Measurements from ENCODE around the gene RBM10.

RBM10 gene

DNA sequence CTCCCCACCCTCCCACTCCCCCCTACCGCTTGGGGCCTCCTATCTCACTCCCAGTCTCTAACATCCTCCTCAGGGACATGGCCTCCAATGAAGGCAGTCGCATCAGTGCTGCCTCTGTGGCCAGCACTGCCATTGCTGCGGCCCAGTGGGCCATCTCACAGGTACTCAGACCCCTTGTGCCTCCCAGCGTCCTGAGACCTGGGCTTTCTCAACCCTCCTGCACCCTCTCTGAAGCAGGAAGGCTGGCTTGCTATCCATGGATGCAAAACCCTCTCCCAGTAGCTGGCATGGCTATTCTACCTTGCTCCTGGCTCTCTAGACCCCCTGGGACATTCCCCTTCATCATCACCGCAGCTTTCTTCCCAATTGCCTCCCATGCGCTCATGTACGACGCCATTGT lies 35.3 kb downstream of the RBM10 start:
- no peak for TF ChIP-seq GATA3 (IDR thresholded peaks at IDR 0.05; ENCODE audit: low read depth, low read length)
- no peak for TF ChIP-seq GATA2 (IDR thresholded peaks at IDR 0.05; ENCODE audit: low read depth, low read length)

DNA sequence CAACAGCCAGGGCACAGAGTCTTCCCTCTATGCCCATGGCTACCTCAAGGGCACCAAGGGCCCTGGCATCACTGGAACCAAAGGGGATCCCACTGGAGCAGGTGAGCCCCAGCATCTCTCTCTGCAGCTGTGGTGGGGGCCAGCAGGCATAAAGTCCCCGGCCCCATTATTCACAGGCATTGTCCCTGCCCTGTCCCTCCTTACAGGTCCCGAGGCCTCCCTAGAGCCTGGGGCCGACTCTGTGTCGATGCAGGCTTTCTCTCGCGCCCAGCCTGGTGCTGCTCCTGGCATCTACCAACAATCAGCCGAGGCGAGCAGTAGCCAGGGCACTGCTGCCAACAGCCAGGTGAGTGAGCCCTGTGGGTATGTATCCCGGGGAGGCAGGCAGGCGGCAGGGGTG lies 36.3 kb downstream of the RBM10 start:
- no peak for TF ChIP-seq GATA3 (IDR thresholded peaks at IDR 0.05; ENCODE audit: low read depth, low read length)
- TF ChIP-seq GATA2 (IDR thresholded peaks at IDR 0.05; ENCODE audit: low read depth, low read length) = no peak

DNA sequence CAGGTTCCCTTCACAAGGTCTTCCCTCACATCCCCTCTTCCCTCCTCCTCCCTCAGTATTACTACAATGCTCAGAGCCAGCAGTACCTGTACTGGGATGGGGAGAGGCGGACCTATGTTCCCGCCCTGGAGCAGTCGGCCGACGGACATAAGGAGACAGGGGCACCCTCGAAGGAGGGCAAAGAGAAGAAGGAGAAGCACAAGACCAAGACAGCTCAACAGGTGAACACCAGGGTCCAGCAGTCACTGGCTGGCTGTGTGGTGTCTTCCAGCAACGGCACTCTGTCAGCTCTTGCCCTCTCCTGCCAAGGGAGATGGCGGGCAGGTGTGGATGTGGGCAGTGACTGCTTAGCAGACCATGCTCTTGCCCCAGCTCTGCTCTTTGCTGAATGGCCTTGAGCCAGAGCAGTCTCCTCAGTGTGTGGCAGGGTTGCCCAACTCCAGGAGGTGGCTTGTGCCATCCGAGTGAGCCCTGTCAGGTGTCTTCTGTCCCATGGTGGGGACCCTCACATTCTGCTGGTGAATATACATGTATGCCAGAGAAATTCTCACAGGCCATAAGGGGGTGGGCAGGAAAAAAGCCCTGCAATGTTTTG lies 37.2 kb downstream of the RBM10 start:
- TF ChIP-seq GATA2 (IDR thresholded peaks at IDR 0.05; ENCODE audit: low read depth, low read length) (no peak), GATA3 (IDR thresholded peaks at IDR 0.05; ENCODE audit: low read depth, low read length) (no peak)

DNA sequence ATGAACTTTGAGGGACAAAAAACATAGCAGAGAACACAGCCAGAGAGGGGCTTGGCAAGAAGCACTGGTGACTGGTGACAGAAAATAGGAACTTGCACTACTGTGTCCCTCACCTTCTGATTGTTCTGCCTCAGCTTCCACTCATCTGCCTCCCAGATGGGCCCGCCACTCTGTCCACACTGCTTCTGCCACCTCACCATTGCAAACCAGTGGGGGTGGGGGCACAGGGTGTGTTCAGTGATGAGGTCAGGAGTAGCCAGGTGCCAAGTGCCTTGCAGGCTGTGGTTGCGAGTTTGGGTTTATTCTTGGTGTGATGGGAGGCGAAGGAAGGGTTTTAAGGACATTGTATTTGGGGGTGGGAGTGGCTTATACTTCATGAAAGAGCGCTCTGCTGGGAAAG lies 39.5 kb downstream of the RBM10 start:
- TF ChIP-seq GATA3 (IDR thresholded peaks at IDR 0.05; ENCODE audit: low read depth, low read length) (no peak), GATA2 (IDR thresholded peaks at IDR 0.05; ENCODE audit: low read depth, low read length) (no peak)

DNA sequence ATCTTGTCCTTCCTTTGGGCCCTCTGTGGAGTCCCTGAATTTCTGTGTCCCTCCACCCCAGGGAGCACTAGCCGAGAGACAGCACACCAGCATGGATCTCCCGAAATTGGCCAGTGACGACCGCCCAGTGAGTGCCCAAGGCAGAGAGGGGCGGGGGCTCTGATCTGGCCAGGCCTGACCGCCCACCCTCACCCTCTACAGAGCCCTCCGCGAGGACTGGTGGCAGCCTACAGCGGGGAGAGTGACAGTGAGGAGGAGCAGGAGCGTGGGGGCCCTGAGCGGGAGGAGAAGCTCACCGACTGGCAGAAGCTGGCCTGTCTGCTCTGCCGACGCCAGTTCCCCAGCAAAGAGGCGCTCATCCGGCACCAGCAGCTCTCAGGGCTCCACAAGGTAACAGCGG lies 40.2 kb downstream of the RBM10 start:
- TF ChIP-seq GATA3 (IDR thresholded peaks at IDR 0.05; ENCODE audit: low read depth, low read length) (no peak), GATA2 (IDR thresholded peaks at IDR 0.05; ENCODE audit: low read depth, low read length) (no peak)

DNA sequence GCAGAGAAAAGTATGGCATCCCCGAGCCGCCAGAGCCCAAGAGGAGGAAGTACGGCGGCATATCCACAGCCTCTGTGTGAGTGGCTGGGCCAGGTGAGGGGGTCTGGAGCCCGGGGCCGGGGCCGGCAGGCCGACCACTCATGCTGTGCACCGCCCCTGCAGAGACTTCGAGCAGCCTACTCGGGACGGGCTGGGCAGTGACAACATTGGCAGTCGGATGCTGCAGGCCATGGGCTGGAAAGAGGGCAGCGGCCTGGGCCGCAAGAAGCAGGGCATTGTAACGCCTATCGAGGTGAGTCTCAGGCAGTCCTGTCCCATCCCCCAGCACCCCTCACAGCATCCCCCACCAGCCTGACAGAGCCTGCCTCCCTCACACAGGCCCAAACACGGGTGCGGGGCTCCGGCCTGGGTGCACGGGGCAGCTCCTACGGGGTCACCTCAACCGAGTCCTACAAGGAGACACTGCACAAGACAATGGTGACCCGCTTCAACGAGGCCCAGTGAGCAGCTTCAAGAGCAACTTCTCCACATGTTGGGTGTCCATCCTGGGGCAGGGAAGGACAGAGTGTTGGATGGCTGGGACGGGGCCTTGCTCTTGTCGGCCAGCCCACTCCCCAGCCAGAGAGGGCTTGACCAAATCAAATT lies 41.2 kb downstream of the RBM10 start:
- no peak for TF ChIP-seq GATA3 (IDR thresholded peaks at IDR 0.05; ENCODE audit: low read depth, low read length)
- no peak for TF ChIP-seq GATA2 (IDR thresholded peaks at IDR 0.05; ENCODE audit: low read depth, low read length)

DNA sequence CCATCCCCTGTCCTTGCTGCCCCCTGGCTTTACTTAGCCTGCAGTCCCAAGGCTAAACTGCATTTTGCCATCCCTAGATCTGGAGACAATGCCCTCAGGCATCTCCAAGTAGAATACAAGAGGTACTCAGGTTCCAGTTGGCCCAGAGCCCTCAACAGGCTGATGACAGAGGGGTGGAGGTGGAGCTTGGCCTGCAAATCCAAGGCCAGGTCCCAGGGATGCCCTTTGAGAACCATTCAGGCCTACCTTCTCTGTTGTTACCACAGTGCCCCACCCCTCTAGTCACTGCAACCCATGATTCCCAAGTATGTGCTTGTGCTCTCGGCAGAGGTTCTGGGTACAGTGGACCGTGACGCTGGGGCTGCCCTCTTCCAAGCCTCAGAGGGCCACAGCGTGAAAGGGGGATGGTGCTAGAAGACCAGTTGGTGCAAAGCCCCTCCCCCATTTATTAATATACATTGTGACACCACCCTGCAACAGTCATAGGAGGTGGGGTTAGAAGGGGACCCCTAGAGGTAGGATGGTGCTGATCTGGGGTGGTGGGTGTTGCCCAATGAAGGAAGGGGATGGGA lies 42.2 kb downstream of the RBM10 start:
- no peak for TF ChIP-seq GATA3 (IDR thresholded peaks at IDR 0.05; ENCODE audit: low read depth, low read length)
- TF ChIP-seq GATA2 (IDR thresholded peaks at IDR 0.05; ENCODE audit: low read depth, low read length) = no peak

DNA sequence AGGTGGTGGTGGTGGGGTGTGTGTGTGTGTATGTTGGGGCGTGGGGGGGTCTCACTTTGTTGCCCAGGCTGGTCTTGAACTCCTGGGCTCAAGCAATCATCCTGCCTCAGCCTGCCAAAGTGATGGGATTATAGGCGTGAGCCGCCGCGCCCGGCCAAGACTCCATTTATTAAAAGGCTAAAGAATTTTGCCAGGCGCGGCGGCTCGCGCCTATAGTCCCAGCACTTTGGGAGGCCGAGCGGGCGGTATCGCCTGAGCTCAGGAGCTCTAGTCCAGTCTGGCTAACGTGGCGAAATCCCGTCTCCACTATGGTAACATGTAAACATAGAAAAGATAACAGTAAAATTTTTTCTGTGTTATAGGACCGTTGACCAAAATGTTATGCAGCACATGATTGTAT lies 44.9 kb downstream of the RBM10 start:
- no peak for TF ChIP-seq GATA2 (IDR thresholded peaks at IDR 0.05; ENCODE audit: low read depth, low read length)
- no peak for TF ChIP-seq GATA3 (IDR thresholded peaks at IDR 0.05; ENCODE audit: low read depth, low read length)

DNA sequence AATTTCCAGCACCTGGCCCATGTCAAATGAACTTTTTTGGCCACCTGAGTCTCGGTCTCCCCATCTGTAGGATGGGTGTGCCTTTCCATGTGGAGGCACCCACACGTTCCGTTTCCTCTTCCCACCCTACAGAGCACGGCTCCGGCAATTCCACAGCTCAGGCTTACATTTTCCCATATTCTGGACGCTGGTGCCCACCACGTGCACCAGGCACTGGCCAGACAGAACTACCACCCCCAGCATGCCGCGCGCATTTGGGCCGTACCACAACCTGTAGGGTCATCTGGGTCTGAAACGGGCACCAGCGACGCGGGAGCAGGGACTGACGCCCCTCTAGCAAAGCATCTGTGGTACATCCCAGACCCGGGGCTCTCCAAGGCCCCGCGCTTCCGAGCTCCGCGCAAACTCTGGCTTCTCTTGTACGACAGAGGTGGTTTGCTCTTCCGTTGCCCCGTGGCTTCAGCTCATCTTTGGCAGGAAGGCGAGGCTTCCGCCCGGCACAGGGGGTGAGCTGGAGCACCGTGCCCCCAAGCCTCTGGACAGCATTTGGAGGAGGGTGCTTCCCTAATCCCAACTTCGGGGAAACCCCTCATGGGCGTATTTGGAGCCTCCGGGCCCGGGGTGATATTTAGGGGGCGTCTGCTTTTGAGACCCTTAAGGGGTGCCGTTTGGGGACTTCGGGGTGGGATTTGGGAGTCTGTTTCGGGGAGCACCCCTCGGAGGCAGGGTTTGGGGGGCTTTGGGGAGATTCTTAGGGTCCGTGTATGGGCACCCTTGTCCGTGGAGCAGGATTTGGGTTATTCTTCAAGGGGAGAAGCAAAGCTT lies 45.6 kb downstream of the RBM10 start:
- TF ChIP-seq GATA2 (IDR thresholded peaks at IDR 0.05; ENCODE audit: low read depth, low read length) = no peak

DNA sequence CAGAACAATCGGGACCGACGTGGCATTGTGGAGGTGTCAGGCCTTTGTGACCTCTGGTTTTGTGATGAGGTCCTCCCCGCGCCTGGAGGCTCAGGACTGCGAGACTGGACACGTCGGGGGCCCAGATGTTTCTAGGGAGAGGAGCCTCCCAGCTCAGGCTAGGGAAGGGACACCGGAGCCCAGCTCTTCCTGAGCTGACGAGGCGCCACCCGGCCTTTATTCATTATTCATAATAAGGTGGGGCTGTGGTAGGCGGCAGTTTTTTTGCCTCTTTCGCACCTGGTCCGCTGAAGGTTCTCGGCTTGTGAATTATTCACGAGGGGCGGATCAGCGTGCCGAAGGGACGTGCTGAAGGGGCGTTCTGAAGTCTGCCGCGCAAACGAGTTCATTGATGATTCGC lies 46.3 kb downstream of the RBM10 start:
- TF ChIP-seq GATA2 (IDR thresholded peaks at IDR 0.05; ENCODE audit: low read depth, low read length) (no peak), GATA3 (IDR thresholded peaks at IDR 0.05; ENCODE audit: low read depth, low read length) (no peak)

DNA sequence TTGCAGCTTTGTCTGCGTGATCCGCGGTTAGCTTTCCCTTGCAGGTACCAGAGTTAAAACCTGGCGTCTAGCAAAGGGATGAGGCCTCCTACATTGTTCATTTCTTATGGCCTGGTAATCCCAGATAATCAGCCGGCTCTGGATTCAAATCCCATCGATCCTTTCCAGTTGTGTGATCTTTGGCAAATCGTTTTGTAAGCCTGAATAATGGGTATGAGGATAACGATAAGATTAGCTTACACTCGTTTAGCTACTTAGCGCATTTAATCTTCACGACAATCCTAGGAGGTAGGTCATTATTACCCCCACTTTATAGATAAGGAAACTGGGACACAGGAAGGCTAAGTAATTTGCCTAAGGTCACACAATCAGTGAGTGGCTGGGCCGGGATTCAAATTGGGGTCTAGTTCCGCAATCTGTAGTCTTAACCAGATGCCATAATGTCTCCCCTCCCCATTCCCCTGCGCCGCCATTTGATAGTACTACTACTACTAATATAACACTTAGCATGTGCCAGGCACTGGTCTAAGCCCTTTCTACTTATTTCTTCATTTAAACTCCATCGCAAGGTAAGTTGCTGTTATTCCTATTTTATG lies 46.9 kb downstream of the RBM10 start:
- no peak for TF ChIP-seq GATA2 (IDR thresholded peaks at IDR 0.05; ENCODE audit: low read depth, low read length)
- no peak for TF ChIP-seq GATA3 (IDR thresholded peaks at IDR 0.05; ENCODE audit: low read depth, low read length)

DNA sequence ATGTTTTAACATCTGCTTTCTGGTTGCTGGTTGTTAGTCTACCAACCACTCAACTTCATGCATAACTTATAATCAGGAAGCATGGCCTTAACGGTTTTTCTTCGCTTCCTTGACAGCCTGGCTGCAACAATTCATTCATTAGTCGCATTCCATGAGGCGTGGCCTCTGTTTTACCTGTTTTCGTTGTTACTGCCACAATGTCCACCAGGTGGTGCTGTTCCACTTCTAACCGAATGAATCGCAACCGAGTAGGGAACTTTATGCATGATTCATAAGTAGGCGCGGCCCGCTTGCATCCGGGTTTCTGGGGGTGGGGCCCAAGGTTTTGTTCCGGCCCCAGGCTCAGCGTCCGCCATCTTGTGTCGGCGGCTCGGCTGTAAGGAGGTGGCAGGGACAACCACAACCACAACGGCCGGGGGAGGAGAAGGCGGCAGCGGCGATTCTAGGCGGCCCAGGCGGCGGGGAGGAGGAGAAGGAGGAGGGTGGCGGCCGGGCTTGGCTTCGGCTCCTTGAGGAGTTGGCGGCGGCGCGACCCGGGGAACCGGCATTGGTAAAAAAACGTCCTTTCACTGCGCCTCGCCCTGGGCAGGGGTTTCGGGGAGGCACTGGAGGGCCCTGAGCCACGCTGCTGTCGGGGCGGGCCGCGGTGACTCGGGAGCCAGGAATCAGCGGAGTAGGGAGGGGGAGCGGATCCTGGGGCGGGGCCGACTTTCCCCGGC lies 48.6 kb downstream of the RBM10 start, which contains the start of gene UBA1:
Gene UBA1, plus strand, starts transcription at position 355 of the 719 bp plus-strand sequence. CDS start 4,974 bp downstream, outside the sequence.
- TF ChIP-seq GATA3 (IDR thresholded peaks at IDR 0.05; ENCODE audit: low read depth, low read length) = no peak
- TF ChIP-seq GATA2 (IDR thresholded peaks at IDR 0.05; ENCODE audit: low read depth, low read length) = no peak

DNA sequence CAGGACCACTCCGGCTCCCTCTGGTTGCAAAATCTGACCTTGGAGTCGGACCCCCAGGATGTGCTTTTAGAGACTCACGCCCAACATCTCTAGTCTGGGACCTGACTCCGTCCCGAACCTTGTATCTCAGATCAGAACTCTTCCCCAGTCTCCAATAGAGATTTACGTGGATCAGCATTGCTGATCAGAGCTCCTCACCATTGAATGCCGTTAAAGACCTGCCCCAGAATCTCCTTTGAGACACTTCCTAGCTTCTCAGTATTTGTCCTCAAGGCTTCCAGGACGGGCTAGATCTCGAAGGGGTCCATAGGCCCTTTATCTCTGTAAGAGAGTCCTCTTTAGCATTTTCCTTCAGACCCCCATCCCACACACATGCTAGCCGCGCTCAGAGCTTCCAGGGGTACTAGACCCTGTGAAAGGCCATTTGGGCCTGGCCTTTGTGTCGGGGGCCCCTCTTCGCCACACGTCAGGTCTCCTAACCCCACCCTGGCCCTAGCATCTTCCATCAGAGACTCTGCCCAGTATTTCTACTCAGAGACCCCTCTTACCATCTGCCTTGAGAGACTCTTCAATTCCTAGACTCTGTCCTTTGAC lies 49.3 kb downstream of the RBM10 start:
- TF ChIP-seq GATA2 (IDR thresholded peaks at IDR 0.05; ENCODE audit: low read depth, low read length) (no peak), GATA3 (IDR thresholded peaks at IDR 0.05; ENCODE audit: low read depth, low read length) (no peak)

All from SH-SY5Y (cell line).